Measurements from ENCODE around the gene MYEF2.

MYEF2 gene

DNA sequence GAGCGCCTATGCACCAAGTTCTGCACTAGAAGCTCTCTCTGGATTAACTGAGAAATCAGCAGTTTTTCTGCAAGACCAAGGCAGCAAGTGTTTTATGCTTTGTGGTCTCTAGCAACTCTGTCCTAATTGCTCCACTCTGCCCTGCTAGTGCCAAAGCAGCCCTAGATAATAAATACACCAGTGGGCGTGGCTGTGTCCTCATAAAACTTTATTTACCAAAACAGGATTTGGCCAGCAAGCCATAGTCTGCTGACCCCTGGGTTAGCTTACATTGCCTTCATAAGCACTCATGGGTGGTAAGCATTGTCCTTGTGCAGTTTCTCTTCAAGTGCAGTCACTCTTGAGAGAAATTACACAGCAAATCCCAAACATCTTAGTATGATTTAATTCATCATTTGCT lies 88.0 kb downstream of the MYEF2 start:
- TF ChIP-seq, protein P1, sequence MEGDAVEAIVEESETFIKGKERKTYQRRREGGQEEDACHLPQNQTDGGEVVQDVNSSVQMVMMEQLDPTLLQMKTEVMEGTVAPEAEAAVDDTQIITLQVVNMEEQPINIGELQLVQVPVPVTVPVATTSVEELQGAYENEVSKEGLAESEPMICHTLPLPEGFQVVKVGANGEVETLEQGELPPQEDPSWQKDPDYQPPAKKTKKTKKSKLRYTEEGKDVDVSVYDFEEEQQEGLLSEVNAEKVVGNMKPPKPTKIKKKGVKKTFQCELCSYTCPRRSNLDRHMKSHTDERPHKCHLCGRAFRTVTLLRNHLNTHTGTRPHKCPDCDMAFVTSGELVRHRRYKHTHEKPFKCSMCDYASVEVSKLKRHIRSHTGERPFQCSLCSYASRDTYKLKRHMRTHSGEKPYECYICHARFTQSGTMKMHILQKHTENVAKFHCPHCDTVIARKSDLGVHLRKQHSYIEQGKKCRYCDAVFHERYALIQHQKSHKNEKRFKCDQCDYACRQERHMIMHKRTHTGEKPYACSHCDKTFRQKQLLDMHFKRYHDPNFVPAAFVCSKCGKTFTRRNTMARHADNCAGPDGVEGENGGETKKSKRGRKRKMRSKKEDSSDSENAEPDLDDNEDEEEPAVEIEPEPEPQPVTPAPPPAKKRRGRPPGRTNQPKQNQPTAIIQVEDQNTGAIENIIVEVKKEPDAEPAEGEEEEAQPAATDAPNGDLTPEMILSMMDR (conservative IDR thresholded peaks at IDR 0.05), result no peak
- H3K27ac ChIP-seq, result peak overlapping the region; percentile 49; the same call in 1 of the 2 replicates

GRCh38 chr15:48089702-48090101 lies 88.4 kb downstream of the MYEF2 start:
- H3K27ac ChIP-seq, result peak overlapping the region; percentile 49; the same call in 1 of the 2 replicates
- TF ChIP-seq, protein P1 (conservative IDR thresholded peaks at IDR 0.05), result no peak

GRCh38 chr15:48087844-48088243 lies 90.3 kb downstream of the MYEF2 start:
- TF ChIP-seq, protein P1 (conservative IDR thresholded peaks at IDR 0.05), result no peak
- no peak overlapping the region for H3K27ac ChIP-seq

- H3K27ac ChIP-seq, result no peak overlapping the region
- TF ChIP-seq, protein P1 (conservative IDR thresholded peaks at IDR 0.05), result no peak
Observed at GRCh38 chr15:48086576-48086975, 91.5 kb downstream of the MYEF2 start.

GRCh38 chr15:48086133-48086532 lies 92.0 kb downstream of the MYEF2 start:
- TF ChIP-seq, protein P1 (conservative IDR thresholded peaks at IDR 0.05), result no peak
- H3K27ac ChIP-seq, result no peak overlapping the region

DNA sequence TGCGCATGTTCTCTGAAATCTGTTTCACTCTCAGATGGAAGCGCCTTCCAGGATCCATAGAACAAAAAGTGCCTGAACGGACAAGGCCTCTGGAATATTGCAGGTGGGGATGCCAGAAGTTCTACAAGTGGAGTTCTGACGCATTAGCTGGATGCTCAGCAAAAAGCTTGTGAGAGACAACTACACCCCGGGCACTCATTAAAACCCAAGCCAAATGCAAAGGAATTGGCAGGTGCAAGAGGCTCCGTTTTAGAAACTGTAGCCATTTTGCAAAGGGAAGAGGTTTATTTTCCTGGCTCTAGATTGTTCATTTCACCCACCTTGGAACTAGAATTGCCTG lies 92.5 kb downstream of the MYEF2 start:
- no peak overlapping the region for H3K27ac ChIP-seq
- TF ChIP-seq, protein P1 (conservative IDR thresholded peaks at IDR 0.05), result no peak

DNA sequence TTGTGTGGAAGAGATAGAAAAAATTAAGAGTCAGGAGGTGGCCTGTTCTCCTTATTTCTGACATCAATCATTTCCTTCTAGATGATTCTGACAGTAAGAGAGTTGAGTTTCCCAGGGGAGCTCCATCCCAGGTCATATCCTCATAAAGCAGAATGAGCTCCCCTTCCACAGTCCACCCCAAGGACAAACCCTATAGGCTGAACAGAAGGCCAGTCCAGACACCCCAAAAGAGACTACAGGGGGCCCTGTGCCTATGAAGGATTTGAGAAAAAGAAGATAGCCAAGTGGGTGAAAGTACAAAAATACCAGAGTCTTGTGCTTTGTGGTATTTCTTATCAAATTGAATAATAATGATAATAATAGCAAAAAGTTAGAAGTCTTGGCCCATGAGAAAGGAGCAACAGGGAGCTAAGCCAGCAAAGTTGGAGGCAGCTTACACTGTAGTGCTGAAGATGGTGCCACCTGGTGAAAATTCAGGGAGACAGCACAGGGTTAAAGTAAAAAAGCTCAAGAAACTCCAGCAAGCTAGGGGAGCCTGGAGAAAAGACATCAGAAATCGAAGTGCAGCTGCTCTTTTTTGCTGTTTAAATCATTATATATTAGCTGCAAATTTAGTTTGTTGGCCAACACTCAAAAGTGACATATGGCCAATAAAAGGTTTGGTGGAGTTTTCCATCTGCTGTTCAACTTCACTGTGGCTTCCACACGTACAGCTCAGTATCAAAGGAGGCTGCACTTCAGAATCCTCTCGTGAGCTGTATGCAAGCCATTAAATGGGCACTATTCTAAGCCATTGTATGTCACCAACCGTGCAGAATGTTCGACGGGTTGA lies 93.1 kb downstream of the MYEF2 start:
- H3K27ac ChIP-seq, result no peak overlapping the region
- TF ChIP-seq, protein P1 (conservative IDR thresholded peaks at IDR 0.05), result peak; percentile 78

All from VCaP (cell line).